Omental fat pad (tissue), 4 donors: ENCODE measurements around the gene SYNJ1. TPM values are rescaled to one million over a fixed set of nuclear protein-coding genes. Genes with fewer than 3 reads are reported as not detected.

ENCODE experiments used
- ATAC-seq: fragments of 150-250 bp; one replicate; pipeline ENCODE4 v1.9.1; 2016; ENCODE audit warnings: mild to moderate bottlenecking, moderate library complexity; ENCODE audit not compliant: low FRiP score
- DNase-seq: peaks from one replicate; pipeline ENCODE4 v3.0.0-alpha.2; 2019; ENCODE audit warnings: low spot score
- total RNA-seq, 4 donors: library from RNA; depleted of rRNA; stranded (reverse); fragments of >200 nt; gene quantifications; one replicate each; pipeline ENCODE4 v1.1.0, GENCODE V29; 2016
- TF ChIP-seq, protein P1 (sequence below), 3 donors: fragments of 450-650 bp; IDR thresholded peaks; one replicate each; pipeline ENCODE4 v1.5.1; 2016 to 2017; ENCODE audit warnings: antibody characterized with exemption in 3 of 3, mild to moderate bottlenecking in 3 of 3, moderate library complexity in 2 of 3

SYNJ1 gene
- total RNA-seq, 4 donors from 2014 or later: 7.5 to 22.1 (median 9.9) TPM

DNA sequence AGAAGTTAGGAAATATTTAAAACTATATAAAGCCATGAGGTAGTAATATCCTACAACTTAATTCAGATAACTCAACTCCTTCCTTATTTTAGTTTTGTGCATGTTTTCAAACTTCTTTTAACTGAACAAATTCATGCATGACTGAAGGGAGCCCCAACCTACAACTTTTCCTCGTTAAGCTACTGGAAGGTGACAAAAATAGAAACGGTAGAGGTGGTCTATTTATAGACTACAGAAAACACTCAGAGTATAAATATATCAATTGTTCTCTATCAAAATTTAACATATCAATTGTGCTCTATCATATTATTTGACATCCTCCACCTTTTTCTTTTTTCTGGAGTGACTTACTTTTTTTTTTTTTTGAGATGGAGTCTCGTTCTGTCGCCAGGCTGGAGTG, 16.8 kb downstream of the SYNJ1 start:
- DNase-seq (no peak), ATAC-seq (no peak)
- TF ChIP-seq, protein P1, sequence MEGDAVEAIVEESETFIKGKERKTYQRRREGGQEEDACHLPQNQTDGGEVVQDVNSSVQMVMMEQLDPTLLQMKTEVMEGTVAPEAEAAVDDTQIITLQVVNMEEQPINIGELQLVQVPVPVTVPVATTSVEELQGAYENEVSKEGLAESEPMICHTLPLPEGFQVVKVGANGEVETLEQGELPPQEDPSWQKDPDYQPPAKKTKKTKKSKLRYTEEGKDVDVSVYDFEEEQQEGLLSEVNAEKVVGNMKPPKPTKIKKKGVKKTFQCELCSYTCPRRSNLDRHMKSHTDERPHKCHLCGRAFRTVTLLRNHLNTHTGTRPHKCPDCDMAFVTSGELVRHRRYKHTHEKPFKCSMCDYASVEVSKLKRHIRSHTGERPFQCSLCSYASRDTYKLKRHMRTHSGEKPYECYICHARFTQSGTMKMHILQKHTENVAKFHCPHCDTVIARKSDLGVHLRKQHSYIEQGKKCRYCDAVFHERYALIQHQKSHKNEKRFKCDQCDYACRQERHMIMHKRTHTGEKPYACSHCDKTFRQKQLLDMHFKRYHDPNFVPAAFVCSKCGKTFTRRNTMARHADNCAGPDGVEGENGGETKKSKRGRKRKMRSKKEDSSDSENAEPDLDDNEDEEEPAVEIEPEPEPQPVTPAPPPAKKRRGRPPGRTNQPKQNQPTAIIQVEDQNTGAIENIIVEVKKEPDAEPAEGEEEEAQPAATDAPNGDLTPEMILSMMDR (IDR thresholded peaks at IDR 0.05): no peak

DNA sequence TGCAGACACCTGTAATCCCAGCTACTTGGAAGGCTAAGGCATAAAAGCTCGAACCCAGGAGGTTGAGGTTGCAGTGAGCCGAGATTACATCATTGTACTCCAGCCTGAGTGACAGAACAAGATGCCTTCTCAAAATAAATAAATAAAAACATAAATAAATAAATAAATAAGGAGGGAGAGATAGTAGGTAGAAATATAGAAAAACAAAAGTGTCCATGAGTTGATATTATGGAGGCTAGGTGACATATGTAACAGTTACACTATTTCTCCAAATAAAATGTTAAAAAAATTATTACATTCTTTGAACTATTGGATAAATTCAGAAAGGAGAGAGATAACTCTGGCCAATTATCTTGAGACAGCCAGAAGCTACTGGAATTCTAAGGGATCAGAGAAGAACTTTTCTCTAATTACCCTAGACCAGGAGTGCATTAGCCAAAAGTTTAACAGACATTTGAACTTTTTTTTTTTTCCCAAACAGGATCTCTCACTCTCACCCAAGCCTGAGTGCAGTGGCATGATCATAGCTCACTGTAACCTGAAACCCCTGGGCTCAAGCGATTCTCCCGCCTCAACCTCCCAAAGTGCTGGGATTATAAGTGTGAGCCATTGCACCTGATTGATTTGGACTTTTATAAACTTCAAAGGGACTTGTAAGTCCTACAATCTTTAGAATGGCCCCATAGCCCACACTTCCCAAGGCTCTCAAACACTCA, 17.6 kb downstream of the SYNJ1 start:
- DNase-seq (no peak), ATAC-seq (no peak)
- TF ChIP-seq, protein P1 (IDR thresholded peaks at IDR 0.05): no peak

DNA sequence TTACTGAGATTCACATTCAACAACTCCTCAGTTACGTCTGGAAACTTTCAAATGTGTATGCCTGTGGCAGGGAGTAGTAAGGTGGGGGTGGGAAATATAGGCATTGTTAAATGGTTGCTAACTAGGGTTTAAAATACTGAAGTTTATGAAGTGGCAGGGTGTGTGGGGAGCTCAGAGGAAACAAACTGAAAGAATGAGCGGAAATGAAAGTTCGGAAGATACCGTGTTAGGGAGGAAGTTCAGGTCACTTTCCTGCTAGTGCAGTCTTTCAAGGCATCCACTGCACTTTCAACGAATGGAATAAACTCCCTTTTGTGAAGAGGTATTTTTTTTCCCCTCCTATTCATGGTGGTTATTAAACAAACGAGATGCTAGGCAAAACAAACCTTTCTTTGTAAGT, 19.7 kb downstream of the SYNJ1 start:
- DNase-seq: no peak
- TF ChIP-seq, protein P1 (IDR thresholded peaks at IDR 0.05): no peak
- ATAC-seq: no peak

DNA sequence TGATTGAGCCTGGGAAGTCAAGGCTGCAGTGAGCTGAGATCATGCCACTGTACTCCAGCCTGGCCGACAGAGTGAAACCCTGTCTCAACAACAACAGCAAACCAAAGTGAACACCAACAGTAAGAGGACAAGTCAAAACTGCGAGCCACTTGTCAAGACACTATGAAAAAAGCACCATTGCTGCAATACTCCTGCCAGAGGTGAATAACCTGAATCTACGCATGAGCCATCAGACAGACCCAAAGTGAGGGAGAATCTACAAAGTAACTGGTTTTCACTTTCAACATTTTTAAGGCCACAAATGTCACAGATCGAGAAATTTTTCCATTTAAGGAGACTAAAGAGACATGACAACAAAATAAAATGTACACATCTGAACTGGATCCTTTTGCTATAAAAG, 21.9 kb downstream of the SYNJ1 start:
- ATAC-seq: no peak
- TF ChIP-seq, protein P1 (IDR thresholded peaks at IDR 0.05): no peak

DNA sequence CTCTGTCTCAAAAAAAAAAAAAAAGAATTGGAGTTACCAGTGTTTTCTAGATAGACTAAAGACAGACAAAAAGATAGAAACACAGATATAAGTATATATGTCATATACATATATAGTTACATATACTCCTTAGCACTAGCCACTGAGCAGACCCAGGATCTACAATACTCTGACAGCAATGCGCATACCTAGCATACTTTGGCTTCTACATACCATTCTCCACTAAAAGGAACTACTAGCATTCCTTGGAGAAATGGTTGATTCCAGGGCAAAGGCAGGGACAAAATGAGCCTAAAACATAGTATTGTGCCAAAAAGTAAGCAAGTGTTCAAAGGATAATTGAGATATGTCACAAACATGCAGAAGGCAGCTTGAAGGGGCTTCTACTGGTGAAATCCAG, 22.7 kb downstream of the SYNJ1 start:
- TF ChIP-seq, protein P1 (IDR thresholded peaks at IDR 0.05): no peak
- no peak for DNase-seq
- ATAC-seq: no peak

More for the DNA sequence above, 21.9 kb downstream of the SYNJ1 start:
- DNase-seq: no peak

DNA sequence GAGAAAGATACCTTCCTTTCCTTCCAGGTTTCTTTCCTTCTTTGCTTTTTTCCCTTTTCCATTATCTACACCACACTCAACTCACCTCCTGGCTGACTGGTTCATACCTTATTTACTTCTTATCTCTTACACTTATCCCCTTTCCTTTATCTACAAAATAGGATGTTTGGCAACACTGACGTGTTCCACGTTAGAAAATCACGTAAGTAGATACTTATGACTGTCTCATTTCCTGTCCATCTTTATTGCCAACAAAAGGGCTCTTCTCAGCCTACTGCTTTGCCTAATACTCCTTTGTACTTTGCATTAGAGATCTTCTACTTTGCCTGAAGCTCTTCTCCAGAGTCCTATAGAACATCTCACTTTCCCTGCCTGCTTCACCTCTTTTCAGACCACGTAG, 25.1 kb downstream of the SYNJ1 start:
- TF ChIP-seq, protein P1 (IDR thresholded peaks at IDR 0.05): no peak
- DNase-seq (no peak), ATAC-seq (no peak)

DNA sequence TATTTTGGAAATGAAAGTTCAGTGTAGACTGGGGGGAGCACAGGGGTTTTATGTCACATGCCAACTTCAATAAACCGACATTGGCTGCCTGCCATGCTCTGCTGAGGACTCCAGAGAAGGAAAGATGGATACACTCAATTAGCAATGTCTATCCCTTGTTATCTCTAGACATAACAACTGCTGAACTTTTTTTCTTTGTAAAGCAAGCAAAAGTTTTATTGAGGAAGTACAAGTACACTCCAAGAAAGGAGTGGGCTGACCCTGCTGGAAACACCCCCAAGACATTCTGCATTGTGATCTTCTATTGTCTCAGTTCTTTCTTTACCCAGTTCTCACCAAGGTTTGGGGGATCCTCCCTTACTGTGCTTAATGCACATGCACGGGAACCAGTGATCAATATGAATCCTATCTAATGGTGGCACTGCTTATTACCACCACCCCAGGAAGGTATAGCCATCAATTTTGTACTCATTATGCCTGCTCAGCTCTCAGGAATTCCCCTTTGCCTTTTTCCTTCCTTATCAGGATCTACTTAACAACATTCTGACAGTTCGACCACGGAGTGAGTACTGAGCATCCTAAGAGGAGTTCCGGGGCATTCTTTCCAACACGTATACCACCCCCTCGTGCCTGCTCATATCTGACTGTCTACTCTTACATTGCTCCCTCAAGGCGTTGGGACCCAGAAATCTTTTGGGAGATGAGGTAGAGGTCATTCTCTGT, 28.7 kb downstream of the SYNJ1 start:
- TF ChIP-seq, protein P1 (IDR thresholded peaks at IDR 0.05): no peak
- ATAC-seq (no peak), DNase-seq (no peak)
